UCSD-AML1 (cell line): ENCODE measurements around the gene FXYD5.

ENCODE experiments used
- DNase-seq: peaks from one replicate; lab custom pipeline; 2025; ENCODE audit not compliant: unreplicated experiment; lab: John Stamatoyannopoulos, UW

Gene FXYD5

GRCh38 chr19:35154525-35155406 lies at the start of gene FXYD5:
Gene FXYD5, plus strand, starts transcription at chr19:35154735. Its CDS starts 816 bp downstream, at chr19:35155551.
- DNase-seq = peak; percentile 78

- DNase-seq = no peak
These were observed 49.5 kb upstream of the FXYD5 start for GRCh38 chr19:35105047-35105410.

- no peak for DNase-seq
These were observed 48.9 kb upstream of the FXYD5 start for GRCh38 chr19:35105411-35106290.

GRCh38 chr19:35106291-35106583 lies 48.3 kb upstream of the FXYD5 start:
- DNase-seq = no peak

GRCh38 chr19:35106898-35107541 lies 47.5 kb upstream of the FXYD5 start:
- DNase-seq = no peak

- no peak for DNase-seq
These were observed 47.0 kb upstream of the FXYD5 start for GRCh38 chr19:35107545-35107944.

- no peak for DNase-seq
These were observed 45.8 kb upstream of the FXYD5 start for GRCh38 chr19:35108730-35109129.

GRCh38 chr19:35109395-35110112 lies 45.0 kb upstream of the FXYD5 start:
- no peak for DNase-seq

GRCh38 chr19:35110974-35111373 lies 43.6 kb upstream of the FXYD5 start:
- no peak for DNase-seq

GRCh38 chr19:35112995-35113688 lies 41.4 kb upstream of the FXYD5 start:
- no peak for DNase-seq

- DNase-seq = peak; percentile 67
These were observed 40.0 kb upstream of the FXYD5 start for GRCh38 chr19:35114353-35115176.

- no peak for DNase-seq
These were observed 39.2 kb upstream of the FXYD5 start, which contains the start of gene FXYD3 for GRCh38 chr19:35115177-35115951. Gene FXYD3, plus strand, starts transcription at chr19:35115823. Its CDS starts 3,554 bp downstream, at chr19:35119377.

- DNase-seq = no peak
These were observed 38.3 kb upstream of the FXYD5 start for GRCh38 chr19:35116072-35116801.

- DNase-seq = no peak
These were observed 37.4 kb upstream of the FXYD5 start for GRCh38 chr19:35117116-35117515.

GRCh38 chr19:35117799-35118198 lies 36.7 kb upstream of the FXYD5 start:
- no peak for DNase-seq

- no peak for DNase-seq
These were observed 36.1 kb upstream of the FXYD5 start for GRCh38 chr19:35118268-35119020.

- peak; percentile 33 for DNase-seq
These were observed 35.4 kb upstream of the FXYD5 start for GRCh38 chr19:35119091-35119490.
